ENCODE data around the gene FHDC1.

Gene FHDC1

GRCh38 chr4:152936446-152937335 lies 568 bp downstream of the FHDC1 start:
- no peaks in the 10 kb centered on the region for H3K9me3 ChIP-seq (ENCODE audit: control insufficient read depth, insufficient read depth, low read length)
- peak overlapping the region; percentile 87 for H3K27ac ChIP-seq (ENCODE audit: low read depth, low read length)
- peak overlapping the region; percentile 71 for H3K4me3 ChIP-seq (ENCODE audit: low read depth, low read length)
- H3K9ac ChIP-seq (ENCODE audit: low read depth, low read length), result peak overlapping the region; percentile 89
- H3K4me1 ChIP-seq (ENCODE audit: control insufficient read depth, insufficient read depth, low read length), result peaks cover 17% of the 10 kb centered on the region
- H3K36me3 ChIP-seq (ENCODE audit: control insufficient read depth, insufficient read depth, low read length), result no peaks in the 10 kb centered on the region
- H3K27me3 ChIP-seq (ENCODE audit: control insufficient read depth, insufficient read depth, low read length), result peaks cover 20% of the 10 kb centered on the region

GRCh38 chr4:152937336-152938236 lies 1.5 kb downstream of the FHDC1 start:
- Histone ChIP-seq H3K27ac (ENCODE audit: low read depth, low read length) (no peak overlapping the region), H3K9ac (ENCODE audit: low read depth, low read length) (0 out of 2 replicates have a peak overlapping the region, but pooled peaks have one; percentile 17), H3K4me1 (ENCODE audit: control insufficient read depth, insufficient read depth, low read length) (peaks cover 17% of the 10 kb centered on the region), H3K9me3 (ENCODE audit: control insufficient read depth, insufficient read depth, low read length) (no peaks in the 10 kb centered on the region), H3K36me3 (ENCODE audit: control insufficient read depth, insufficient read depth, low read length) (peaks cover 3% of the 10 kb centered on the region; the same call in 1 of the 2 replicates), H3K4me3 (ENCODE audit: low read depth, low read length) (peak overlapping the region; percentile 71), H3K27me3 (ENCODE audit: control insufficient read depth, insufficient read depth, low read length) (peaks cover 20% of the 10 kb centered on the region)

DNA sequence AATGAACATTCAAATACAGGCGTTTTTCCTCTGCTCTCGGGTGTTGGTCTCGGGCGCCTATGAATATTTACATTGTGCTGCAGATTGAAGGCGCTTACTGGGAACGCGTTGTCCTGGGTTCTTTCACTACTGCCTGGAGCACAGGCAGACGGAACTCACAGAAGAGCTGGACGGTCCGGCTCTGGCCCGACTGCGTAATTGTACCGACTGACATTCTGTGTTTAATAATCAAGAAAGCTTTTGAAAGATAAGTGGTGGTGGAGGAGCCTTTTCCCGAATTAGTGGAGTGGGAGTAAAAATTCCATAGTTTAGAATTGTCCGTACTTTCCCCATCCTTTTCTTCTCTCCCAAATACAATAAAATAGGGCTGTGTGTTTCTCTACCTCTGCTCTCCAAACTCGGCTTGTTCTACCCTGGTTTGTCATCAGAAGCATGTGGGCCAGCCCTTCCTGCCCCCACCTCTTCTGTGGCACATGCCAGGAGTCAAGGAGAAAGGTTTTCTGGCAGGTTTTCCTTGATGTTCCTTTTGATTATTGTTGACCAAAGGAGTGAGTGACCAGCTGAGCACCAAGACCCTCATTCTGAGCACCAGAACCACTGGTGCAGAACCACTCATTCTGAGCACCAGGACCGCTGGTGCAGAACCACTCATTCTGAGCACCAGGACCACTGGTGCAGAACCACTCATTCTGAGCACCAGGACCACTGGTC lies 2.3 kb downstream of the FHDC1 start:
- peaks cover 17% of the 10 kb centered on the region for H3K4me1 ChIP-seq (ENCODE audit: control insufficient read depth, insufficient read depth, low read length)
- H3K9me3 ChIP-seq (ENCODE audit: control insufficient read depth, insufficient read depth, low read length), result no peaks in the 10 kb centered on the region
- H3K9ac ChIP-seq (ENCODE audit: low read depth, low read length), result no peak overlapping the region
- H3K27me3 ChIP-seq (ENCODE audit: control insufficient read depth, insufficient read depth, low read length), result peaks cover 20% of the 10 kb centered on the region
- no peak overlapping the region for H3K27ac ChIP-seq (ENCODE audit: low read depth, low read length)
- H3K4me3 ChIP-seq (ENCODE audit: low read depth, low read length), result peak overlapping the region; percentile 71
- H3K36me3 ChIP-seq (ENCODE audit: control insufficient read depth, insufficient read depth, low read length), result peaks cover 9% of the 10 kb centered on the region

DNA sequence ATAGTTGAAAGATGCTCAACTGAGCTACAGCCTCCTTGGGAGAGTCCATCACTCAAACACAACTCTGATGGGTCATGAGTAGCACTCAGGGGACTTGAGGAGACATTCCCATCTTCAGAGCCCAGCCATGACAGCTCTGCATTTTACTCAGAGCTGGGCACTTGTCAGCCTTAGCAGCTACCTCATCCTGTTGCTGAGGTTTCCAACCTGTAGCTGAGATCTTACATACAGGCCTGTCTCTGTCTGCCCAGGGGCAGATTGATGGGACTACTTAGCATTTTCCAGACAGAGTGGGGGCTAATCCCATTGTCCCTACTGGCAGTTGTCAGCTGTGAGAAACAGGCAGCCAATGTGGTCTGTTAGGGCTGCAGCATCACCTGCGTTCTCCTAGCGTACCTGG lies 3.5 kb downstream of the FHDC1 start:
- peaks cover 17% of the 10 kb centered on the region for H3K27me3 ChIP-seq (ENCODE audit: control insufficient read depth, insufficient read depth, low read length)
- no peaks in the 10 kb centered on the region for H3K9me3 ChIP-seq (ENCODE audit: control insufficient read depth, insufficient read depth, low read length)
- peaks cover 21% of the 10 kb centered on the region for H3K36me3 ChIP-seq (ENCODE audit: control insufficient read depth, insufficient read depth, low read length)
- peaks cover 17% of the 10 kb centered on the region for H3K4me1 ChIP-seq (ENCODE audit: control insufficient read depth, insufficient read depth, low read length)
- H3K4me3 ChIP-seq (ENCODE audit: low read depth, low read length), result no peak overlapping the region
- H3K27ac ChIP-seq (ENCODE audit: low read depth, low read length), result no peak overlapping the region
- H3K9ac ChIP-seq (ENCODE audit: low read depth, low read length), result no peak overlapping the region

GRCh38 chr4:152940461-152940860 lies 4.3 kb downstream of the FHDC1 start:
- Histone ChIP-seq H3K27me3 (ENCODE audit: control insufficient read depth, insufficient read depth, low read length) (peaks cover 17% of the 10 kb centered on the region), H3K4me3 (ENCODE audit: low read depth, low read length) (no peak overlapping the region), H3K27ac (ENCODE audit: low read depth, low read length) (no peak overlapping the region), H3K9me3 (ENCODE audit: control insufficient read depth, insufficient read depth, low read length) (no peaks in the 10 kb centered on the region), H3K36me3 (ENCODE audit: control insufficient read depth, insufficient read depth, low read length) (peaks cover 23% of the 10 kb centered on the region), H3K4me1 (ENCODE audit: control insufficient read depth, insufficient read depth, low read length) (peaks cover 14% of the 10 kb centered on the region), H3K9ac (ENCODE audit: low read depth, low read length) (no peak overlapping the region)

GRCh38 chr4:152941411-152941810 lies 5.3 kb downstream of the FHDC1 start:
- H3K27me3 ChIP-seq (ENCODE audit: control insufficient read depth, insufficient read depth, low read length), result peaks cover 17% of the 10 kb centered on the region
- peaks cover 31% of the 10 kb centered on the region for H3K36me3 ChIP-seq (ENCODE audit: control insufficient read depth, insufficient read depth, low read length)
- no peaks in the 10 kb centered on the region for H3K9me3 ChIP-seq (ENCODE audit: control insufficient read depth, insufficient read depth, low read length)
- H3K27ac ChIP-seq (ENCODE audit: low read depth, low read length), result no peak overlapping the region
- no peak overlapping the region for H3K9ac ChIP-seq (ENCODE audit: low read depth, low read length)
- H3K4me1 ChIP-seq (ENCODE audit: control insufficient read depth, insufficient read depth, low read length), result peaks cover 14% of the 10 kb centered on the region
- no peak overlapping the region for H3K4me3 ChIP-seq (ENCODE audit: low read depth, low read length)

DNA sequence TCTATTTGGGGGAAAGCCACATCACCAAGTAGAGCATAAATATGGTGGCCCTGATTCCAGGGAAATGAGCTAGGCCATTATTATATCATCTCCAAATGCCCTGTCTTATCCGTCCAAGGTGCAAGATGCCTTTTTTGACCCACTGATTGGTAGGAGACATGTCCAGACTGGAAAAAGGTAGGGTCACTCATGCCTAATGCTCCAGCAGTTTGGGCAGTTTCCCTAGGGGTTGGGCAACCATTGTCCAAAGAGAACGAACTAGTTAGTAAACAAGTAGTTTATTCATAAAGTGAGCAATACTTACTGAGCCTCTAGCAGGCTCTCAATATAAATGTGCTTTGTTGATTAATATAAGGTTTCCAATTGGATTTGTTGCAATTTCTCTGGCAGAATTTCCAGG lies 6.2 kb downstream of the FHDC1 start:
- H3K4me1 ChIP-seq (ENCODE audit: control insufficient read depth, insufficient read depth, low read length), result peaks cover 14% of the 10 kb centered on the region
- H3K4me3 ChIP-seq (ENCODE audit: low read depth, low read length), result no peak overlapping the region
- H3K36me3 ChIP-seq (ENCODE audit: control insufficient read depth, insufficient read depth, low read length), result peaks cover 33% of the 10 kb centered on the region
- H3K9ac ChIP-seq (ENCODE audit: low read depth, low read length), result no peak overlapping the region
- no peak overlapping the region for H3K27ac ChIP-seq (ENCODE audit: low read depth, low read length)
- H3K9me3 ChIP-seq (ENCODE audit: control insufficient read depth, insufficient read depth, low read length), result no peaks in the 10 kb centered on the region
- H3K27me3 ChIP-seq (ENCODE audit: control insufficient read depth, insufficient read depth, low read length), result peaks cover 17% of the 10 kb centered on the region

- no peak overlapping the region for H3K9ac ChIP-seq (ENCODE audit: low read depth, low read length)
- H3K27me3 ChIP-seq (ENCODE audit: control insufficient read depth, insufficient read depth, low read length), result peaks cover 4% of the 10 kb centered on the region
- H3K4me1 ChIP-seq (ENCODE audit: control insufficient read depth, insufficient read depth, low read length), result peaks cover 9% of the 10 kb centered on the region; the same call in 1 of the 2 replicates
- no peak overlapping the region for H3K4me3 ChIP-seq (ENCODE audit: low read depth, low read length)
- peaks cover 33% of the 10 kb centered on the region for H3K36me3 ChIP-seq (ENCODE audit: control insufficient read depth, insufficient read depth, low read length)
- H3K9me3 ChIP-seq (ENCODE audit: control insufficient read depth, insufficient read depth, low read length), result no peaks in the 10 kb centered on the region
- no peak overlapping the region for H3K27ac ChIP-seq (ENCODE audit: low read depth, low read length)
Measured at GRCh38 chr4:152943672-152944071, 7.5 kb downstream of the FHDC1 start.

DNA sequence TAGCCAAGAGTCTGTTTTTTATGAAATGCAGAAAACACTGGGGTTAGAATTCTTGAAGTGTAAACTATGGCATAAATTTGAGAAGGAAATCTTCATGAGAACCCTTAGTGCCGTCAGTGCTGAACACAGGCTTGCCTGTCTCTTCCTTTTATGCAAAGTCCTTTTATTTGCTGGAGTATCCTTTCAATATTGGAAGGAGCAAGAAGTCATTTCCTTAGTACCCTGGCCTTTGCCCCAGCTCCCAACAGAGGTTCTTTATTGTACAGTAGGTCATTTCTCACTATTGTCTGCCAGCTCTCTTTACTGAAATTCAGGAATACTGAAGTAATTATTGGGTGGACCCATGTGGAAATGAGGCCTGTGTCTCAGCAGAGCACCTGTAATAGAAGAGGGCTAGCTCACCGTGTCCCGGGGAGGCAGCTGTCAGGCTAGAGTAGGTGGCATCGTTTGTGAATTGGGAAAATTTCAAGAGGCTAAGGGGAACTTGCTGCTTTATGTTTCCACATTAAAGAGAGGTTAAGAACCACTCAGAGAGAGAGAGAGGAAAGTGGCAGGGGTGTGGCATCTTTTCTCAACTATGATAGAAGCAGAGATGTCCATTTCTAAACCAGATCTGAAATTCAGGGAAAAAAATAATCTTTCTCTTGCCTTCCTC lies 8.7 kb downstream of the FHDC1 start:
- peaks cover 36% of the 10 kb centered on the region for H3K36me3 ChIP-seq (ENCODE audit: control insufficient read depth, insufficient read depth, low read length)
- H3K27ac ChIP-seq (ENCODE audit: low read depth, low read length), result no peak overlapping the region
- no peak overlapping the region for H3K4me3 ChIP-seq (ENCODE audit: low read depth, low read length)
- no peaks in the 10 kb centered on the region for H3K9me3 ChIP-seq (ENCODE audit: control insufficient read depth, insufficient read depth, low read length)
- H3K9ac ChIP-seq (ENCODE audit: low read depth, low read length), result no peak overlapping the region
- H3K27me3 ChIP-seq (ENCODE audit: control insufficient read depth, insufficient read depth, low read length), result no peaks in the 10 kb centered on the region; the same call in 1 of the 2 replicates
- H3K4me1 ChIP-seq (ENCODE audit: control insufficient read depth, insufficient read depth, low read length), result peaks cover 9% of the 10 kb centered on the region; the same call in 1 of the 2 replicates

GRCh38 chr4:152945639-152946038 lies 9.5 kb downstream of the FHDC1 start:
- Histone ChIP-seq H3K36me3 (ENCODE audit: control insufficient read depth, insufficient read depth, low read length) (peaks cover 36% of the 10 kb centered on the region), H3K9me3 (ENCODE audit: control insufficient read depth, insufficient read depth, low read length) (no peaks in the 10 kb centered on the region), H3K27me3 (ENCODE audit: control insufficient read depth, insufficient read depth, low read length) (no peaks in the 10 kb centered on the region; the same call in 1 of the 2 replicates), H3K9ac (ENCODE audit: low read depth, low read length) (no peak overlapping the region), H3K4me3 (ENCODE audit: low read depth, low read length) (no peak overlapping the region), H3K27ac (ENCODE audit: low read depth, low read length) (no peak overlapping the region), H3K4me1 (ENCODE audit: control insufficient read depth, insufficient read depth, low read length) (peaks cover 12% of the 10 kb centered on the region)
